NCI-H774 (cell line): ENCODE data around the gene EIF3F.

Source experiments
- DNase-seq: peaks from one replicate; lab custom pipeline; 2025; lab: John Stamatoyannopoulos, UW

The EIF3F gene

DNA sequence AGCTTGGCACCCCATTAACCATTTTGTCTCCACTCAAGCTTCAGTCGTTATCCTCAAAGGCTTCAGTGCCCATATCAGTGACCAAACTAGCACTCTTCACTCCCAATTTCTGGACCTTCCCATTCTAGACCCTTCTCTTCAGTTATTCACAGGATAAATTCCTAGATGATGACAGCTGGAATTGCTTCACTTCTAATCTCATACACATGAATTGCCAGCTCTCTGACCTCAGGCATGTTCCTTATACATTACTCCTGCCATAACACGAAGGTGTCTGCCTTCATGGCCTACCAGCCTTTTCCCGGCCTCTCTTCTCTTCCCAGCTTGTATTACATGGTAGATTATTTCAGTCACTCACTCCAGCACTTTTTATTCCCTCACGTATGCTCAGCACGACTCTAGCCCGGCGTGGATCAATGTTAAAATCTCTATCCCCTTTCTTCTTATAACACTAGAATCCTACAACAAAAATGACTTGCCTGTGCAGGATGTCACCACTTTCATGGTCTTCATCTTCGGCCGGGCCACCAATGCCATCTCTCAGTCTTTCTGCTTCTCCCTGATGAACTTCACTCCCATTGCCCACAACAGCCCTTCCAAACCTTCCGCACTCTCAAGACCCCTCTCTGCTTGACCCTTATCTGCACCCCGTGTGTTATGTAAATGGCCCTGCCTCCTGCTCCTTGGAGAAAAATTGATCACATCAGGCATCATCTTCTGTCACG lies 36.9 kb downstream of the EIF3F start:
- no peak for DNase-seq

DNA sequence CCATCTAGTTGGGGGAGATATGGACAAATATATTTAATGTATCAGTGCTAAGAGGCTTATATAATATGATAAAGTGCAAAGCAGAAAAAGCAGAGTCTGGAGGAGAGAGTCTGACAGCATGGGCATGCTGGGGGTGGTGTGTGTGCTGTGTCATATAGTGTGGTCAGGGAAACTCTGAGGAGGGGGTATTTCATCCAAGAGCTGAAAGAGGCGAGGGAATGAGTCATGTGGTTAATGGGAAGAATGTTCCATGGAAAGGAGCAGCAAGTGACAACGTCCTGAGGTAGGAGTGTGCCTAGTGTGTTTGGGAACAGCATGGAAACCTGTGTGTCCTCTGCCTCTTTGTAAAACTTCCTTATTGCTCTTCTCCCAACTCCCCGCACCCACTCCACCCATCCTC lies 38.0 kb downstream of the EIF3F start:
- no peak for DNase-seq

DNA sequence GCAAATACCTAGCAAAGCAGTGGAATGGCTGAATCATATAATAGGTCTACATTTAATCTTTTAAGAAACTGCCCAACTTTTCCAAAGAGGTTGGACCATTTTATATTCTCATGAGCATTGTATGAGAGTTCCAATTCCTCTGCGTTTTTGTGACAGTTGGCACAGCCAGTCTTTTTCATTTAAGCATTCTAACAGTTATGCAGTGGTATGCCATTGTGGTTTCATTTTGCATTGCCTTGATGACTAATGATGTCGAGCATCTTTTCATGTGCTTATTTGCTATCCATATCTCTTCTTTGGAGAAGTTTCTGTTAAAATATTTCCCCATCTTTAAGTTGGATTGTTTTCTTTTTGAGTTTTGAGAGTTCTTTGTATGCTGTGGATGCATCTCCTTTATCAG lies 38.7 kb downstream of the EIF3F start:
- DNase-seq: no peak

DNA sequence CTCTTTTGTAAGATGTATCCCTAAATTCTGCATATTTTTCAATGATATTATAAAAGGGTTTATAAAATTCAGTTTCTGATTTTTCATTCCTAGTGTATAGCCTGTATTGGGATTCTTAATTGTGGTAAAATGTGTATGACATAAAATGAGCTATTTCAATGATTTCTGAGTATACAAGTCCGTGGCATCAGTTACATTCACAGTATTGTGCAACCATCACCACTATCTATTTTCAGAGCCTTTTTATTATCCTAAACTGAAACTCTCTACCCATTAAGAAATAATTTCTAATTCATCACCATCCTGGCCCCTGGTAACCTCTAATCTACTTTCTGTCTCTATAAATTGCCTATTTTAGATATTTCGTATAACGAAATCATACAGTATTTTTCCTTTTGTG lies 39.8 kb downstream of the EIF3F start:
- DNase-seq: no peak

DNA sequence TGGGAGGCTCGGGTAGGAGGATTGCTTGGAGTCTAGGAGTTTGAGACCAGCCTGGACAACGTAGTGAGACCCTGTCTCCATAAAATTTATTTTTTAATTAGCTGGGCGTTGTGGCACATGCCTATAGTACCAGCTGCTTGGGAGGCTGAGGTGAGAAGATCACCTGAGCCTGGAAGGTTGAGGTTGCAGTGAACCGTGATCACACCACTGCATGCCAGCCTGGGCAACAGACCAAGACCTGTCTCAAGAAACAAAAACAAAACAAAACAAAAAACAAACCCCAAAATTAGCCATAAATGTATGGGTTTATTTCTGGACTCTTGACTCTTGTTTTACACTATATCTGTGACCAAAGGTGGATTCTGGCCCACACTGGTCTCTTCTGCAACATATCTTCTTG lies 41.6 kb downstream of the EIF3F start:
- no peak for DNase-seq

DNA sequence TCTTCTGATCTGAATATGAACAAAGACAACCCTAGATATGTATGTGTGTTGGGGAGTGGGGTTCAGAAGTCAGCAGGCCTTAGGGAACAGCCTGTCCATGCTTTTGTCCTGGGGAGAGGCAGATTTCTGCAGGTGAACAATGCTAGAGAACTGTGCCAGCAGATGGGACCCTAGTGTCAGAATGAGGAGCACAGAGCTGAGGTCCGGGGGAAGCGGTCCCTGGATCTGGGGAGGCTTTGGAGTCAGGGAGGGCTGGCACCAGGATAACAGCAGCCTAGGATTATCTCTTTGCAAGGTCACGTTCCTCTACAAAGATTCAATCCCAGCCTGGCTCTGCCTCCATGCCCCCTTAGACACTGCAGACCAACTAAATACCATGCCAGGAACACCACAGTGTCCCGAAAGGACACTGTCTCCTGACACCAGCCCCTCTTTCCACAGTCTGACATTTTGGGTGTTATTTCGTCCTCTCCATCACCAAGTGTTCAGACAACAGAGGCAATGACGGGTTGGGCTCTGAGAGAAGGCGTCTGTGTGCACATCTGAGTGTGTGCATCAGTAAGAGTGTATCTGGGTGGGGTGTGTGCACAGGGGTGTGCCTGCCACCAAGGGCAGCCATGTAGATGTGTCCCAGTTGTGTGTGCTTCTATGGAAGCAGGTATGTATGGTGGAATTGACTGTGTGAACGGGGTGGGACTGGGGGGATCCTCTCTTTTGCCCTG lies 43.5 kb downstream of the EIF3F start:
- no peak for DNase-seq

DNA sequence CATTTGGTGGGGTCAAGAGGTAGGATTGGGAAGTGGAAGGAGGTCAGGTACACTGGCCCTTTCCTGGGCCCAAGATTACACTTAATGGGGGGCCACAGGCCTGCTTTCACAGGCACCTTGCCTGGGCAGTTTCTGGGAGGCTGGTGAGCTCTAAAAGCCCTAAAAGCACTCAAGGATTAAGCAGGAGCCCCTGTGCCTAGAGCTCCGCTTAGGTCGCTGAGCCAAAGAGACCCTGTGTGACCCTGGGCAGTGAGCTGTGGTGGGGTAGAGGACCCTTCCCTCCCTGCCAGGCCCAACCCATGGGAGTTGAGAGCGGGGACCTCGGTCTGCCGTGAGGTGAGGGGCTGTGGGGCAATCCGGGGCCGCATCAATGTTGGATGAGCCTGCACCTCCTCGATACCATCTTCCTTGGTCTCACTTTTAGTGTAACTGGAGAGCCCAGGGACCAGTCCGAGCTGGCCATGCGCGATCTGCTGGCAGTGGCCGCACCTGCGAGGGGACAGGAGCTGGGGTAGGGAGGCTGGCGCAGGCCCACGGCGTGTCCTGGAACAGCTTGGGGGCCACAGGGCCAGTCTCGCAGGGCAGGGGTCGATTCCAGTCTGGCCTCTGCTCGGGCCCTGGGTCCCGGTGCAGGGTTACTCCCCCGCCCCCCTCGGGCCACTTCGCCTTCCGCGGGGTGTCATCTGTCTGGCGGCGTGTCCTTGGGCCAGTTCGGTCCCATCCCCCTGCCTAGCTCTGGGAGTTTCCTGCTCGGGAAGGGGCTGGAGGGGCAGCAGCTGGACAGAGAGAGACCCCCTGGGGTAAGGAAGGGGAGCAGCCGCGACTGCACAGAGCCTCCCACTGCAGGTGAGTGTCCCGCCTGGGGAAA lies 44.3 kb downstream of the EIF3F start:
- no peak for DNase-seq

DNA sequence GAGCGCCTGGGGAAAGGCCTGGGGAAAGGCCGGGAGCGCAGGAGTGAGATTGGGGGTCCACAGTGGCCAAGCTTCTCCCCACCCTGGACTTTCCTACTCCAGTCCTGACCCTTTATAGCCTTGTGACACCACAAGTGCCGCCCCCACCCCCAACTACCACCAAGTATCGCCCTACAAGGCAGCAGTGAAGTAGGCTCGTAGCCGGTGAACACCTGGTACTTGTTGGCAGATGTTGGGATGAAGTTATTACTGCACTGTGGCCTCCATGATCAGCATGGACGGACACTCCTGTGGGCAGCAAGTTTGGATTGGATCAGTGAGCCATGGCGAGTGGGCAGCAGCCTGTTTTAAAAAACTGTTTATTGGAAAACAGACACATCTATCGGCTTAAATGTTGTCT lies 45.0 kb downstream of the EIF3F start:
- no peak for DNase-seq

DNA sequence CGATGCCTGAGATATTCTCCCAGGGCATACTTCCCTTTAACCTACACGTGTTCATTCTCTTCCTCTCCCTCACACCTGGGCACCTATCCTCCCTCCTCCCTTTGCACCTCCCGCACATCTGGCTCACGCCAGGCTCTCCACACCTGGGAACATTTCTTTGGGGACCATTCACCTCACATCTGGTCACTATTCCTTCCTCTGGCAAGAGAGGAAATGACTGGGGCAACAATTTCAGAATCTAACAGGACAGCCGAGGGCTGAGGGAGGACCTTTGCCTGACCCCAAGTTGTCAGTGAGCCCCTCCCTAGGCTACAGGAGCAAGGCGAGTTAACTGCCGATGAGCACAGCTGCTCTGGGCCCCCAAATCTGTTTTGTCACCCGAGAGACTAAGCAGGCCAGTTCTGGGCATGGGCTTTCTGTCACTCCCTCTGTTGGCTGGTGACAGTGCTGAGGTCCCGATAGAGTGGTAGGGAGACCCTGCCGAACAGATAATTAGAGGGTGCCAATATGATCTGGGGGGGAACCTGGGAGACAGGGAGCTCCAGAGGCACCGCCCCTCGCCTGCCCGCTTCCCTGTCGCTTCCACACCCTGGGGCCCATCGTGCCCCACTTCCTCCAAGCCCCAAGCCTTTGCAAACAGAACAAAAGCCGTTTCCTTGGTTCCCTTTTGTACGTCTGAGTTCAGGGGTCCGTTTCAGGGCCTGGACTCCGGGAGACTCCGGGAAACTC lies 45.6 kb downstream of the EIF3F start:
- no peak for DNase-seq

DNA sequence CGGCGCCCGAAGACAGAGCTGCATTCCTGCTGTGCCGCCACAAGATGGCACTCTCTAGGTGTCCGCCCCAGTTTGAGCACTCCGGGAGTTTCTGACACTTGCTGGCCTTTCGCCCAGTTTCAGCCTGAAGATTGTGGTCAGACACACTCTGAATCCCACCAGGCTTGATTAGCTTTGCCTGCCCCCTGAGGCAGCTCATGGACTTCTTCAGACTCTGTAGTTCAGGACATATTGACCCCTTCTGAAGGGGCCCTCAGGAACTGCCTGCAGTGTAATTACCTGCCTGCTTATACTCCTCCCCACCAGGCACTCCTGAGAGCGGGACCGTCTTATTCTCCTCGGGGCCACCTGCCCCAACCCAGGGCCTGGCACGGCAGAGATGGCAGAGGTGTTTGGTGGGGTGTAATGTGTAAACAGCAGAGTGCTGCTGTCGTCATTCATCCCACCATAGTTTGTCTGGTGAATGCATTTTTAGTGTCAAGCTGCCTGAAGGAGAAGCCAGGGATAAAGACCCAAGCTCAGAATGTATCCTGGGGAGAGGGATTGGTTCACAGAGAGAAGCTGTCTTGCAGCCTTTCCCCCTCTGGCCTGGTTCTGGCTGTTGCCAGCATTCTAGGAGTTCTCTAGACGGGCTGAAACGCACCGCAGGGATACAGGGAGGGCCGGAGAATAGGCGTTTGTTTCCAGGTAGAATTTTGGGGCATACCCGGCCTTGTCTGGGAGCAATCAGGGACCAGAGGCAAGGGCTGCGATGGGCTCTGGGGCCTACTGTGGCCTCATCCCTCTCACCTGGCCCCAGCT lies 46.4 kb downstream of the EIF3F start:
- peak; percentile 12 for DNase-seq

DNA sequence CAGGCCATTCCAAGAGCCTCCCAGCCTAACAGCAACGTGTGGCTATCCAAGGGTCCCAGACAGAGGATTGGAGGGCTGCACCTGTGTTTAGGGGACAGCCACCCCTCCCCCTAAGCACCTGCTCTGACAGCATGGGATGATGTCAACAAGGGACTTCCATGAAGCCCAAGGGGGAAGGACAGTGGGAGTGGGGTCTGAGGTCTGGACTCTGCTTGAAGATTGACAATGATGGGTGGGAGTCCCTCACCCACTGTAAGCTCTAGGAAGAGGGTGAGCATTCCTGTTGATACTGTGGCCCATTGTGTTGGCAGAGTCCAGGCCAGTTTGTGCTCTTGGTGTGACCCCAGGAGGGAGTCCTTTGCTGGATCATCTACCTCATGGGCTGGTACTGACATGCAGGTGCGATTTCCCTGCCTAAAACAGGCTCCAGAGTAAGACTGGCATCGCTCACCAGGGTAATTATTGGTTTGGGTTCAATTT lies 47.0 kb downstream of the EIF3F start:
- DNase-seq: no peak

DNA sequence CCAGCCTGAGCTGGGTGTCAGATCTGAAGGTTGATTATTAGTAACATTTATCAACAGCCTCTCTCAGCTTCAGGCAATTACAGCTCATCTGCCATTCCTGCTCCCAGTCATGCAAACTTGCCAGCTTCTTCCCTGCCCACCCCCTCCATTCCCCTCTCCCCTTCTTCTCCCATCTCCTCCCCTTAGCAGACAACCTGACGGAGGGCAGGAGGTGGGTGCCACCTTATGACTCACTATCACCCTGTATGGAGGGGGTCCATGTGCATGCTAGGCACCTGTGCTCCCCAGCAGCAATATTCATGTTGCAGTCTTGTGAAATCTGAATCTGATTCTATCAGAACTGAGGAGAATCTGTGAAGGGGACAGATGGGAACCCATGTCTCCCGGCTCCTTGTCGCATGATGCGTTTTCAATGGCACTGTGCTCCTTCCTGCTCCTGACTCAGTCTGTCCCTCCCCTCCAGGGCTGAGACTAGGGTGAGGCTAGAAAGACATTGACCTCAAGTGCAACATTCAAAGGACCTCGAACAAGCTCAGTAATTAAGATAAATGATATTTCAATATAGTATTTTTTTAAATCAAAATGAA lies 47.6 kb downstream of the EIF3F start:
- no peak for DNase-seq

DNA sequence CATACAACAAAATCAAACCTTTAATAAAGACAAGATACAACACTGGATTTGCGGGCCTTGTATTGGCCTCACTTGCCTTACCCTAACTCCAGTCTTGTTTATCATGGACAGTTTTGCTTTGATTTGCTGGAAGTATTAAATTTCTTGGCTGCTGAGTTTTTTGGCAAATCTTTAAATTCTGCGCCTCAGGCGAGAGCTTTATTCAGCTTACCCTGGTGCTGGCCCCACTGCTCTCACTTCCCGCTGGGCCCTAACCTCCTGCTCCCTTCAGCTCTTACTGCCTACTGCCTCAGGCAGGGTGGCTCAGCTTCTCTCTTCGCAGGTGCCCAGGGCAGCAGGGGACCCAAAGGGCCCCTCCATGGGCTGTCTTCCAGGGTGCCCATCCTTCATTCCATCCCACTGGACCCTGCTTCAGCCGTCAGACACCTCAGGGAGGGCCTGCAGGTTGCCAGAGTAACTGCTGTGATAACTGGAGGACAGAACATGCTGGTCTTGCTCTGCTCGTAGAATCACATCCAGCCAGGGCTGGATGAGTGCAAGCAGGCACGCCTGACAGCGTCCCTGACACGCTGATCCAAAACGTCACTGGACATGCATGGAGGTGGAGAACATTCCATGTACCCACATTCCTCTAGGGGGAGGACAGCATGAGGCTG lies 48.2 kb downstream of the EIF3F start:
- DNase-seq: no peak

DNA sequence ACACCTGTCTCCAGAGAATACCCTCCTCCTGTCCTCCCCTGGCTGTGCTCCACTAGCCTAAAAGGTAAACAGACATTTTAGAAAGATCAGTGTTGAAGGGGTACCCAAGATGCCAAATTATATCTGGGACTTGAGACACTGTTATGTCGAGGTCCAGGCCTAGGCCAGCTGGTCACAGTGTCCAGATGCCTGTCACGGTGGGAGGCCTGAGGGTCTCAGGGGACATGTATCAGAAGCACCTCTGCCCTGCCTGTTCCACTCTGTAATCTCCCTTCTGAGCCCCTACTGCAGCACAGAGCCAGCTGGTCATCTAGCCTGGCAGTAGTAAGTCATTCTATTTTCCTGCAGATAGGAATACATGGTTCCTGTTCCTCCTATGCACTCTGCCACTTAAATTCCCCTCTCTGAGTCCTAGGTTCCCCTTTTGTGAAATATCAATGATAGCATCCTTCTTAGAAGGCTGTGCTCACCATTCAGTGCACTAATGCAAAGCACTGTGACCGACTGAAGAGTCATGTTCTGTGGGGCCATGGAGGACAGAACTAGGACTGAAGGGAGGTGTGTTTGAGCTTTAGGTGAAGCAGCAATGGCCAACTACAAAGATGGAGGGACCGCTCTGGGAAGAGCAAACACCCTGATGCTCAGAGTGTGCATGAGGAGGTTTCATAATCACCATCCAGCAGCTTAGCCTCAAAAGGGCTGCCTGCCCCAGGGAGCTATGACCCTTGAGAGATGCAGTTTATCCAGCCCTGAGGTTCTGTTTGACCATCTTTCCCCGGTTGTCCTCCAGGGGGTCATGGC lies 49.1 kb downstream of the EIF3F start:
- no peak for DNase-seq

DNA sequence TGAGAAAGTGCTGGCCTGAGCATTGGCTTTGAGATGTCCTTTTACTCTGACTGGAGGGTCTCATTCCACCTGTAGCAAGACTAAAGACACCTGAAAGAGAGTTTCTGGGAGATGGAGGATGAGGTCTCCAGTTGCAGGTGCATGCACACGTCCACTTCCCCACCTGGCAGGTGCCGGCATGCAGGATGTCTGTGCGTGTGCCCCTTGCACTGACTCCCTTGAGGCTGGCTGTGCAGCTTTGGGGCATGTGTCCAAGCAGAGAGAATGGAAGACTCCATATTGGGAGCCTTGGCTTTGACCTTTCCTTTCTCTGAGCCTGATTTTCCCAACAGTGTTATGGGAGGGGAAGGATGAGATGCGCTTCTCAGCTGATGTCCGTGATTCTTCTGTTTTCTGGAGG lies 49.8 kb downstream of the EIF3F start:
- DNase-seq: no peak

DNA sequence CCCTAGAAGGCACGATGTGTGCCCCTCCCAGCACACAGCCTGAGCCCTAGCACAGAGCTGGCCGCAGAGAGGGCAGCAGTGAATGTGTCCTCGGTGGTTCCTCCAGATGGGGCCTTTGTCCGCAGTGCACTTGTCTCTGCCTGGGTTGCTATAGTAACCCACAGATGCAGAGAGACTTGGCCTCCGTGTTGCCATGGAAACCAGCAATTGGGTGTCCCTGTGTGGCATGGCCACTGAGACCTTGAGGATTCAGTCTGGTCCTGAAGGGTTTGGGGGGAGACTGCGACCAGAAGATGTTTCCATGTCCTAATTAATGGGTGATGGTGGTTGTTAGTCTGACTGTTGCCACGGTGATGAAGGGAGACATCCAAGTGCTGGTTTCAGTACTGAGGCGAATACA lies 51.3 kb downstream of the EIF3F start:
- no peak for DNase-seq

DNA sequence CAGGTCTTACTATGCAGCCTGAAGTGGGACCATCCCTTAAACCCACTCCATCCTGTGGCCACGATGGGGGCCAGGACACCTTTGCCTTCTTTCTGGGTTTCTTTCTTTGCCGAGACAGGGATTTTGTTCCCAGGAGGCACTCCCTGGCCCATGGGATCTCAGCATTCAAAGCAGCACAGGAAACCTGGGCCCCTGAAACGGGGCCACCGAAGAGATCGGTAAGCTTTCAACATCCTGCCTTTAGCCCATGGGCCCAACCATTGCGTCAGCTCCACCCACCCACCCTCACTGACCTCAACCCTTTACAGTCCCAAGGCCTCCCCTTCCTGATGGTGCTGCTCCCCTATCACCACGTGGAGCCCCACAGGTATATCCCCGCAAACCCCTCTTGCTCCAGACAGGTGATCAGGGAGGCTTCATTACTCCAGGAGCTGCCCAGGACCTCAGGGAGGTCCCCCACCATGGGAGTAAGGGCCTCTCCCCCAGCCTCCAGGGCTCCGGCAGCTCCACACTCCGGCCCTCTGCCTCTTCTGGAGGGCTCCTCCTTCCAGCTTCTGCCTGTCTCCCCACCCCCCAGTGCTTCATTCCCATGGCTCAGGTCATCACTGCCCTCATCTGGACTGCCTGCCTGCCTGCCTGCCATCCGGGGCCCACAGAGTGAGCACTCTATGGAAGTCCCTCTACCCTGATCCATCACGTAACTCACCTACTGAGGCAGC lies 51.8 kb downstream of the EIF3F start:
- no peak for DNase-seq

DNA sequence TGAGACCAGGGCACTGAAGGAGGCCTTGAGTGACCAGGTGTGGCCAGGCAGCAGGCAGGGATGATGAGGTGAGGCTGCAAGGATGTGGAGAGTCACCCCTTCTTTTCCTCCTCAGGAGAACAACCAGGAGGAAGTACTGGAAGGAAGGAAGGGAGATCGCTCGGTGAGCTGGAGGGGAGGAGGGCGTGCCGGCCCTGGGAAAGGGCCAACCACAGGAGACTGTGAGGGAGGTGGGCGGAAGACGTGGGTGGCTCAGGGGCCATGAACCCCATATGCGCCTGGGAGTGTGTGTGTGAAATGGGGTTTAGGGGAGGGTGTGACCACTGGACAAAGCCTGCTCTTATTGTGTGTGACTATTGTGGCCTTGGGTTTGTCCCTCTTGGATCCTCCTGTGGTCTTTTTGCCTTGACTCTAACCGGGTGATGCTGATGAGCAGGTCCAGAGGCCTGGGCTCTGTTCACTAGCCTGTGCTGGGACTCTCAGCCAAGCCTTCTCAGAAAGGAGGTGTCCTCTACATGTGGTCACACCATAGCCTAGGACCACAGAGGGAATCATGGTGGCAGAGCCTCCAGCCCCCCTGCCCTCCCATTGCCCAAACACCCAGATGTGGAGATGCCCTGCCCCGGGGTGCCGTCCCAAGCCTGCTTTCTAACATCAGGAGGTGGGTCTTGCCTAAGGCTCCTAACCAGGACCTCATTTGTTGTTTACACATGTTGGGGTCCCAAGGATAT lies 52.6 kb downstream of the EIF3F start:
- no peak for DNase-seq
